ENCODE data around the gene TLCD3B. TPM values are rescaled to one million over a fixed set of nuclear protein-coding genes. Genes with fewer than 3 reads are reported as not detected.
A peak's percentile ranks its signal among the peaks of the same experiment; 100 is the strongest.

Gene TLCD3B
- total and polyA plus RNA-seq, 9 of the 15 experiments (the other 6 are each of a cell fraction or from before 2014, with no cell fraction given) = 0.10 to 0.52 (median 0.23) TPM; not detected in 4

DNA sequence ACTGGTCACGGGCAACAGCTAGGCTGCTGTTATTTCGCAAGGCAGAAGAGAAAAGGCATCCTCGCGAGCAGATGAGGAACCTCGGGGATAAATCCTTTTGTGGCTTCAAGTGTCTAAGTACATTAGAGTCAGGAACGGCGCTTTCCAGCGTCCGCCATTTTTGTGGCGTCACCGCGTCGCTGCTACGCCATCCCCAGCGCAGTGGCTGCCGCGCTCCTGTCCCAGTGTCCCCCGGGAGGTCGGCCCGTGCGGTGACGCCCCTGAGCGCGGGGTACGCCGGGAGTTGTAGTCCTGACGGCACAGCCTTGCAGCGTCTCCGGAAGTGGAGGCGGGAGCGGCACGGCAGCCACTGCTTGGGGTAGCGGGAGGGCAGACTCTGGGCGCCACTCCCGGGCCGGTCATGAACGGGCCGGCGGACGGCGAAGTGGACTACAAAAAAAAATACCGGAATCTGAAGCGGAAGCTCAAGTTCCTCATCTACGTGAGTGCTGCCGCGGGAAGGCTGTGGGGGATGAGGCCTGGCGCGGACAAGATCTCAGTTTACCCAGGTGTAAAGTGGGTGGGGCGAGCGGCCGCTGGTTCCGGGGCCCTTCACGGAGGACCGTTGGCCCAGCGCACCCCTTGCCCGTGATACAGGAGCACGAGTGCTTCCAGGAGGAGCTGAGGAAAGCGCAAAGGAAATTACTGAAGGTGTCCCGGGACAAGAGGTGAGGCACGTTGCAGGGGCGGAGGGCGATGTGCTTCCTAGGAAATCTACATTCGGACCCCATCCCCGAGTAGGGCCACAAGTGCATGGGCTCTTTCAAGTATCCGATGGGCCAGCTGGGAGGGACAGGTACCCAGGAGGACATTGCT, 34.9 kb downstream of the TLCD3B start, which contains the start of gene INO80E (continued):
- TF ChIP-seq, protein P1, sequence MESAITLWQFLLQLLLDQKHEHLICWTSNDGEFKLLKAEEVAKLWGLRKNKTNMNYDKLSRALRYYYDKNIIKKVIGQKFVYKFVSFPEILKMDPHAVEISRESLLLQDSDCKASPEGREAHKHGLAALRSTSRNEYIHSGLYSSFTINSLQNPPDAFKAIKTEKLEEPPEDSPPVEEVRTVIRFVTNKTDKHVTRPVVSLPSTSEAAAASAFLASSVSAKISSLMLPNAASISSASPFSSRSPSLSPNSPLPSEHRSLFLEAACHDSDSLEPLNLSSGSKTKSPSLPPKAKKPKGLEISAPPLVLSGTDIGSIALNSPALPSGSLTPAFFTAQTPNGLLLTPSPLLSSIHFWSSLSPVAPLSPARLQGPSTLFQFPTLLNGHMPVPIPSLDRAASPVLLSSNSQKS (CRISPR knock-in tag; IDR thresholded peaks at IDR 0.05) = no peak
- TF ChIP-seq ZNF57 (CRISPR knock-in tag; IDR thresholded peaks at IDR 0.05) (no peak), HDAC2 (IDR thresholded peaks at IDR 0.05) (no peak), TAL1 (IDR thresholded peaks at IDR 0.05) (no peak), L3MBTL2 (IDR thresholded peaks at IDR 0.05) (no peak), RCOR1 (IDR thresholded peaks at IDR 0.05; ENCODE audit: borderline replicate concordance in 1 of 2, low read depth in 2 of 2, low read length in 2 of 2) (0 out of 4 replicates have a peak, but pooled peaks of 1 of the 2 experiments have one; percentile 42), SRSF1 (IDR thresholded peaks at IDR 0.05; ENCODE audit: low read depth, low read length) (no peak), GABPB1 (CRISPR knock-in tag; IDR thresholded peaks at IDR 0.05) (peak; percentile 92), IFI16 (CRISPR knock-in tag; IDR thresholded peaks at IDR 0.05) (no peak), ZNF23 (CRISPR knock-in tag; IDR thresholded peaks at IDR 0.05) (no peak), FOXM1 (IDR thresholded peaks at IDR 0.05; ENCODE audit: low read depth) (no peak), FOXM1 (CRISPR knock-in tag; IDR thresholded peaks at IDR 0.05; ENCODE audit: low read depth) (no peak), ZNF583 (CRISPR knock-in tag; IDR thresholded peaks at IDR 0.05) (no peak), MTA3 (IDR thresholded peaks at IDR 0.05; ENCODE audit: borderline replicate concordance) (peak; percentile 32; the same call in 1 of the 2 replicates), ARHGAP35 (IDR thresholded peaks at IDR 0.05; ENCODE audit: partially characterized antibody) (no peak), SMARCA4 (IDR thresholded peaks at IDR 0.05) (peak; percentile 17; the same call in 1 of the 2 replicates), PHTF2 (CRISPR knock-in tag; IDR thresholded peaks at IDR 0.05) (no peak), ETV6 (IDR thresholded peaks at IDR 0.05; ENCODE audit: borderline replicate concordance in 1 of 2, low read depth in 2 of 2, low read length in 1 of 2) (no peak), ETV6 (CRISPR knock-in tag; IDR thresholded peaks at IDR 0.05; ENCODE audit: borderline replicate concordance) (no peak), ZC3H11A (IDR thresholded peaks at IDR 0.05; ENCODE audit: low read depth, low read length) (no peak), ZBTB17 (CRISPR knock-in tag; IDR thresholded peaks at IDR 0.05) (no peak)
- TF ChIP-seq, protein P2, sequence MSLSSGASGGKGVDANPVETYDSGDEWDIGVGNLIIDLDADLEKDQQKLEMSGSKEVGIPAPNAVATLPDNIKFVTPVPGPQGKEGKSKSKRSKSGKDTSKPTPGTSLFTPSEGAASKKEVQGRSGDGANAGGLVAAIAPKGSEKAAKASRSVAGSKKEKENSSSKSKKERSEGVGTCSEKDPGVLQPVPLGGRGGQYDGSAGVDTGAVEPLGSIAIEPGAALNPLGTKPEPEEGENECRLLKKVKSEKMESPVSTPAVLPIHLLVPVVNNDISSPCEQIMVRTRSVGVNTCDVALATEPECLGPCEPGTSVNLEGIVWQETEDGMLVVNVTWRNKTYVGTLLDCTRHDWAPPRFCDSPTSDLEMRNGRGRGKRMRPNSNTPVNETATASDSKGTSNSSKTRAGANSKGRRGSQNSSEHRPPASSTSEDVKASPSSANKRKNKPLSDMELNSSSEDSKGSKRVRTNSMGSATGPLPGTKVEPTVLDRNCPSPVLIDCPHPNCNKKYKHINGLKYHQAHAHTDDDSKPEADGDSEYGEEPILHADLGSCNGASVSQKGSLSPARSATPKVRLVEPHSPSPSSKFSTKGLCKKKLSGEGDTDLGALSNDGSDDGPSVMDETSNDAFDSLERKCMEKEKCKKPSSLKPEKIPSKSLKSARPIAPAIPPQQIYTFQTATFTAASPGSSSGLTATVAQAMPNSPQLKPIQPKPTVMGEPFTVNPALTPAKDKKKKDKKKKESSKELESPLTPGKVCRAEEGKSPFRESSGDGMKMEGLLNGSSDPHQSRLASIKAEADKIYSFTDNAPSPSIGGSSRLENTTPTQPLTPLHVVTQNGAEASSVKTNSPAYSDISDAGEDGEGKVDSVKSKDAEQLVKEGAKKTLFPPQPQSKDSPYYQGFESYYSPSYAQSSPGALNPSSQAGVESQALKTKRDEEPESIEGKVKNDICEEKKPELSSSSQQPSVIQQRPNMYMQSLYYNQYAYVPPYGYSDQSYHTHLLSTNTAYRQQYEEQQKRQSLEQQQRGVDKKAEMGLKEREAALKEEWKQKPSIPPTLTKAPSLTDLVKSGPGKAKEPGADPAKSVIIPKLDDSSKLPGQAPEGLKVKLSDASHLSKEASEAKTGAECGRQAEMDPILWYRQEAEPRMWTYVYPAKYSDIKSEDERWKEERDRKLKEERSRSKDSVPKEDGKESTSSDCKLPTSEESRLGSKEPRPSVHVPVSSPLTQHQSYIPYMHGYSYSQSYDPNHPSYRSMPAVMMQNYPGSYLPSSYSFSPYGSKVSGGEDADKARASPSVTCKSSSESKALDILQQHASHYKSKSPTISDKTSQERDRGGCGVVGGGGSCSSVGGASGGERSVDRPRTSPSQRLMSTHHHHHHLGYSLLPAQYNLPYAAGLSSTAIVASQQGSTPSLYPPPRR (CRISPR knock-in tag; IDR thresholded peaks at IDR 0.05; ENCODE audit: borderline replicate concordance) = no peak

All from K562 (cell line).